HFF-Myc (cell line): ENCODE results near the gene MGAT5B.

ENCODE experiments used
- DNase-seq: peaks from one replicate; pipeline ENCODE4 v3.0.0-alpha.2; 2011; ENCODE audit warnings: low read depth; ENCODE audit errors: extremely low read depth
- H3K4me3 ChIP-seq: replicated peaks from 2 replicates; pipeline ENCODE4 v1.5.1; 2011; ENCODE audit warnings: low read depth, mild to moderate bottlenecking, control low read depth, low read length
- CTCF ChIP-seq: IDR thresholded peaks from 2 replicates; pipeline ENCODE4 v1.5.1; 2012; ENCODE audit warnings: mild to moderate bottlenecking, low read depth, low read length, control low read depth; ENCODE audit errors: missing control alignments

MGAT5B gene

GRCh38 chr17:76868176-76868668, at the start of gene MGAT5B:
TSS of gene MGAT5B (plus strand) at chr17:76868404. CDS start at chr17:76869030, 626 bp downstream.
- no peak for DNase-seq
- H3K4me3 ChIP-seq, result no peak within 1 kb of the TSS
- TF ChIP-seq CTCF, result peak; percentile 45

GRCh38 chr17:76820039-76820438, 48.2 kb upstream of the MGAT5B start:
- no peak overlapping the region for H3K4me3 ChIP-seq
- no peak for TF ChIP-seq CTCF
- no peak for DNase-seq

DNA sequence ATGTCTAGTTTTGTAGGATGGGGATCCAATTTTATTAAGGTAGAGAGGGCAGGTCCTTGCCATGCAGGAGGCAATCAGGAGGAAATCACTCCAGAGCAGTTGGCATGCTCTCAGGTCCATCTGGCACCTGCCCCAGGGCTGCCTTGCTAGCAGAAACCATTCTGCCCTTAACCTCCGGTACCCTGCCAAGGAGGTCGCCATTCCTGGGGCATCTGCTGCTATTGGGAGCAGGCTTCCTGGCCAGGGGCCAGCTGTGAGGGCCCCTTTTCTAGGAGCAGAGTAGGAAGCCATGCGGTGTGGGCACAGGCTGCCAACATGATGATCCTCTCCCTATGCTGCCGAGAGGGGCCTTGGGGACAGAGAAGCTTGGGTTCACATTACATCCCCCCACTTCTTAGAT, 47.6 kb upstream of the MGAT5B start:
- no peak overlapping the region for H3K4me3 ChIP-seq
- no peak for TF ChIP-seq CTCF
- no peak for DNase-seq

GRCh38 chr17:76822184-76822778, 45.9 kb upstream of the MGAT5B start:
- no peak overlapping the region for H3K4me3 ChIP-seq
- no peak for TF ChIP-seq CTCF
- no peak for DNase-seq

- H3K4me3 ChIP-seq, result no peak overlapping the region
- TF ChIP-seq CTCF, result no peak
- no peak for DNase-seq
Observed at GRCh38 chr17:76824093-76824492, 44.1 kb upstream of the MGAT5B start.

DNA sequence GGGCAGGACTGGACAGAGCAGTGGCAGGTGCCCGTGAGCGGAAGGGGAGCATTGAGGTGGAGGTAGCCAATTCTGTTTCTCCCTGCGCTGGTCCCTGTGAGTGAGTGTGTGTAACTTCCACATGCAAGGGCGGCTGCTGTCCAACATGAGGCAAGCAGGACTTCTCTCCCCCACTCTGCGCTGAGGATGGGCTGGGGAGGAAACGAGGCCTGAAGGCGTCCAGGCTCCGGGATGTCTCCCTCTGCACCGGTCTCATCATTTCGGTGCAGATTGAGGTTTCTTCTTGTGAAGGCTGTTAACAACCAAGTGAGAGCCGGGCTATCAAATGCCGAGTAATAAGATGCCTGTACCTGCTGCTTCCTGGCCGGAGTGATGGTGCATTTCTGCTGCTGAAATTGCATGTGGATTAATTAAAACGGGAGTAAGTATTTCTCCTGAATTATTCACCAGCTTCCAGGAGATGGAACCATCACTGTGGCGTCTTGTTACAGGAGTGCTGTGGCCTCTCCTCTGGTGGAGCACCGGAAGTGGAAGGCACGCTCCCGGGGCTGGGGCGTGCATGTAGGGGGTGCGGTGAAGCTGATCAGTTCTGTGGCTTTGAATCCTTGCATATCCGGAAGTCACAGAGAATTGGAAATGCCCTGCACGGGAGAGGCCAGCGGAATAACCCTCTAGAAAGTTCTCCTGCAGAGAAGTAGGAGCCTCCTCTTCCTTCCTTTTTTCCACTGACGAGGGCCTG, 41.7 kb upstream of the MGAT5B start:
- no peak for TF ChIP-seq CTCF
- no peak for DNase-seq
- H3K4me3 ChIP-seq, result no peak overlapping the region
